Ascending aorta (tissue), 2 donors: Measurements from ENCODE around the gene DIAPH2. TPM values are rescaled to one million over a fixed set of nuclear protein-coding genes. Genes with fewer than 3 reads are reported as not detected.
A peak's percentile ranks its signal among the peaks of the same experiment; 100 is the strongest.

Experiments
- DNase-seq, 2 donors: peaks; one replicate each; pipeline ENCODE4 v3.0.0-alpha.2; 2019; ENCODE audit warnings: low spot score in 2 of 2
- H3K27ac ChIP-seq, 2 donors: fragments of 200-600 bp; sonication (generic); one replicate each; pipeline ENCODE4 v1.5.1; 2016 to 2017; ENCODE audit warnings: mild to moderate bottlenecking in 1 of 2
- H3K27me3 ChIP-seq: fragments of 200-600 bp; sonication (generic); one replicate; pipeline ENCODE4 v1.5.1; 2017
- H3K36me3 ChIP-seq, 2 donors: fragments of 200-600 bp; sonication (generic); one replicate each; pipeline ENCODE4 v1.5.1; 2016
- H3K4me1 ChIP-seq, 2 donors: fragments of 200-600 bp; sonication (generic); one replicate each; pipeline ENCODE4 v1.5.1; 2016 to 2017; ENCODE audit warnings: mild to moderate bottlenecking in 1 of 2
- H3K4me3 ChIP-seq, 2 donors: fragments of 200-600 bp; sonication (generic); one replicate each; pipeline ENCODE4 v1.5.1; 2016 to 2017; ENCODE audit warnings: mild to moderate bottlenecking in 1 of 2
- H3K9me3 ChIP-seq, 2 donors: fragments of 200-600 bp; sonication (generic); one replicate each; pipeline ENCODE4 v1.5.1; 2016
- intact Hi-C: fragments of 100-400 bp; cut with DNase I; formaldehyde crosslinking; loops from one replicate; pipeline ENCODE4 v1.15.1; 2023
- total RNA-seq: library from RNA; depleted of rRNA; stranded (reverse); fragments of >200 nt; gene quantifications from one replicate; pipeline ENCODE4 v1.1.0, GENCODE V29; 2016
- TF ChIP-seq, protein P1 (sequence below), 3 experiments: fragments of 200-600 bp in 2 of 3; fragments of 450-650 bp in 1 of 3; sonication (generic) in 2 of 3; IDR thresholded peaks; one replicate each; pipeline ENCODE4 v1.5.1; 2016 to 2019; ENCODE audit warnings: antibody characterized with exemption in 3 of 3, mild to moderate bottlenecking in 1 of 3, moderate library complexity in 1 of 3

The DIAPH2 gene
- total RNA-seq, 1 donor from 2014 or later = 27.9 TPM

DNA sequence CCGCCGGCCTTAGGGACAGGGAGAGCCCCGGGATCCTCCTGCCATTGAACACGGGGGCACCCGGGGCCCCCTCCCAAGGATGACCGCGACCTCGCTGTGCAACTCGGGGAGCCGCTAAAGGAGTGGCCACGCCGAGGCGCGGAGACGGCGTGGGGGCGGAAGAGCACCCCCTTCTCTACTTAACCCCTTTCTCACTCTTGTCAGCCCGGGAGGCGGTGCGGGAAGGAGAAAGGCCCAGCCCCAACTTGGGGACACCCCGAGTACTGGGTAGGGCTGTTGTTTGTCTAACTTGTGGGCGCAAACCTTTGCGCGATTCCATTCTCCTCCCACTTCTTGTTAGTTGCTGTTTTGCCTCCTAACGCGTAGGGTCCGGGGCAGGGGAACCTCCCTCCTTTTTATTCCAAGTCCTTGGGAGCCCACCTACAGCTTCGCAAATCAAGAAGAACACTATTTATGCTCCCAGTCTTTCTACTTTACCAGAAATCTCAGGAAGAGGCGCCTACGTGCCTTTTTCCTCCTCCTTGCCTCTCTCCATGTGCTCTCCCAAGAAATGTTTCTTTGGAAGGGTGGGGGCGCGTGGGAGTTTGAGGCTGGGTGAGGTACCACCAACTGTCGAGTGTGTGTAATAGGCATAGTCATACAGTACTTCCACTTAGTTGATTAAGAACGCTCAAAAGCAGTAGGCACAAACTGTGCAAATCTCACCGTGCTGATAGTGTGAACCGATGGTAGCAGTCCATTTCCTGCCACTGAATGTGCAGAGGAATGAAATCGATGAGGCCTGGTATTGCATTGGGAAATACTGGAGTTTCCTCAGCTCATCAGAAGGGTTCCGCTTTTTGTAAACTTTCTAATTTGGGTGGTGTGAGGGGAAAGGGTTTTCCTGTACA lies 813 bp downstream of the DIAPH2 start:
- Histone ChIP-seq H3K4me3 (peak overlapping the region; percentile 61 to 68), H3K9me3 (no peaks in the 10 kb centered on the region), H3K27ac (peak overlapping the region; percentile 61 to 77), H3K36me3 (no peaks in the 10 kb centered on the region), H3K27me3 (no peaks in the 10 kb centered on the region), H3K4me1 (no peaks in the 10 kb centered on the region)
- TF ChIP-seq, protein P1, sequence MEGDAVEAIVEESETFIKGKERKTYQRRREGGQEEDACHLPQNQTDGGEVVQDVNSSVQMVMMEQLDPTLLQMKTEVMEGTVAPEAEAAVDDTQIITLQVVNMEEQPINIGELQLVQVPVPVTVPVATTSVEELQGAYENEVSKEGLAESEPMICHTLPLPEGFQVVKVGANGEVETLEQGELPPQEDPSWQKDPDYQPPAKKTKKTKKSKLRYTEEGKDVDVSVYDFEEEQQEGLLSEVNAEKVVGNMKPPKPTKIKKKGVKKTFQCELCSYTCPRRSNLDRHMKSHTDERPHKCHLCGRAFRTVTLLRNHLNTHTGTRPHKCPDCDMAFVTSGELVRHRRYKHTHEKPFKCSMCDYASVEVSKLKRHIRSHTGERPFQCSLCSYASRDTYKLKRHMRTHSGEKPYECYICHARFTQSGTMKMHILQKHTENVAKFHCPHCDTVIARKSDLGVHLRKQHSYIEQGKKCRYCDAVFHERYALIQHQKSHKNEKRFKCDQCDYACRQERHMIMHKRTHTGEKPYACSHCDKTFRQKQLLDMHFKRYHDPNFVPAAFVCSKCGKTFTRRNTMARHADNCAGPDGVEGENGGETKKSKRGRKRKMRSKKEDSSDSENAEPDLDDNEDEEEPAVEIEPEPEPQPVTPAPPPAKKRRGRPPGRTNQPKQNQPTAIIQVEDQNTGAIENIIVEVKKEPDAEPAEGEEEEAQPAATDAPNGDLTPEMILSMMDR (IDR thresholded peaks at IDR 0.05) = no peak
- peak in 1 of 2 donors; percentile 67 for DNase-seq
- intact Hi-C loops = loop anchor here (5.0 kb wide), 3 partner anchors 123 to 313 kb away; no protein-coding TSS in a partner anchor

DNA sequence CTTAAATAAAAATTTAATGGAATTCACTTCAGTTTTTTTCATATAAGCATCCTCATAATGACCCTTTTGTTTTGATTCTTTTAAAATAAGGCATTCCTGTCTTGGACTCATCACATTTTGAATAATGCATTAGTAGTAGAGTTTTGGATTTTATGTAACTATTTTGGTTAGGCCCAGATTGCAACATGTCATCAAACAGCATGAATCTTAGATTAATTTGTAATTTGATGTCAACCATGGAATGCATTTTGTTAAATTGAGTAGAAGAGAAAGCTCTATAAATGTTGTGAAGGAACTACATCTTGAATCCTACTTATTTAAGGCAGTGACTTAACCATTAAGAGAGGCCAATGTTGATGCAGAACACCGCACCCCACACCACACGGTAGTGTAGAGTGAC lies 3.1 kb downstream of the DIAPH2 start:
- H3K4me1 ChIP-seq = no peaks in the 10 kb centered on the region
- intact Hi-C loops = loop anchor here (5.0 kb wide), 3 partner anchors 125 to 315 kb away; no protein-coding TSS in a partner anchor
- H3K27ac ChIP-seq = no peak overlapping the region
- H3K36me3 ChIP-seq = no peaks in the 10 kb centered on the region
- no peak overlapping the region for H3K4me3 ChIP-seq
- no peaks in the 10 kb centered on the region for H3K27me3 ChIP-seq
- no peaks in the 10 kb centered on the region for H3K9me3 ChIP-seq
- TF ChIP-seq, protein P1 (IDR thresholded peaks at IDR 0.05) = no peak
- DNase-seq = no peak

DNA sequence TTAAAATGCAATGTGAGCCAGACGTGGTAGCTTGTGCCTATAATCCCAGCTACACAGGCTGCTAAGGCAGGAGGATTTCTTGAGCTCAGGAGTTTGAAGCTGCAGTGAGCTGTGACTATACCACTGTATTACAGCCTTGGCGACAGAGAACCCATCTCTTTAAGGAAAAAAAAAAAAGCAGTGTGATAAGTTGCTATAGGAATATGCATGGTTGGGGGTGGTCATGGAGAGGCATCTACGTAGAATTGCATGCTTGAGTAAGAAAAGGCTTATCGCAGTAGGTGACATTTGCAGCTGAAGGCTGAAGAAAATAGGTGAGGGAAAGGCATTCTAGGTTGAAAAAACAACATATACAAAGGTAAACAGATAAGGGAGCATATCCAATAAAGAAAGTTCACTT lies 4.1 kb downstream of the DIAPH2 start:
- intact Hi-C loops = loop anchor here (5.0 kb wide), 3 partner anchors 126 to 316 kb away; no protein-coding TSS in a partner anchor
- Histone ChIP-seq H3K9me3 (no peaks in the 10 kb centered on the region), H3K27ac (no peak overlapping the region), H3K27me3 (no peaks in the 10 kb centered on the region), H3K4me3 (no peak overlapping the region), H3K4me1 (no peaks in the 10 kb centered on the region), H3K36me3 (no peaks in the 10 kb centered on the region)
- no peak for DNase-seq
- TF ChIP-seq, protein P1 (IDR thresholded peaks at IDR 0.05) = no peak

DNA sequence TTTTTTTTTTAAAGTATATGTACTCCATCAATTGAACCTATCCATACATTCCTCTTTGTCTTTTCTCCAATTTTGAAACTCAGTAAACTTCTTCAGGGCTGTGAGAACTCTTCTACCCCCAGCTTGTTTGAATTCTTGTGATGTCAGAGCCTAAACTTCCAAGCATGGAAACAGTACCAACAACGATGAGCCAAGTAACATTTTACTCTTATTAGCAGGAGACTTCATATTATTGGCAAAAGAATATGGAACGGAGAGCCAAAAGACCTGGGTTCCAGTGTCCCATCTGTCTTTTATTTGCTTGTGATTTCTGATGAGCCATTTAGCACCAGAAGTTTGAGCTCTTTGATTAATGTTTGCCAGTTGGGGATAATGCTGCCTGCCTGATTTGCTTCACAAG lies 5.3 kb downstream of the DIAPH2 start:
- H3K9me3 ChIP-seq = no peaks in the 10 kb centered on the region
- no peaks in the 10 kb centered on the region for H3K36me3 ChIP-seq
- TF ChIP-seq, protein P1 (IDR thresholded peaks at IDR 0.05) = no peak
- no peak overlapping the region for H3K4me3 ChIP-seq
- no peak for DNase-seq
- H3K27me3 ChIP-seq = no peaks in the 10 kb centered on the region
- no peaks in the 10 kb centered on the region for H3K4me1 ChIP-seq
- H3K27ac ChIP-seq = no peak overlapping the region
- intact Hi-C loops = loop anchor here (5.0 kb wide), 3 partner anchors 128 to 318 kb away; no protein-coding TSS in a partner anchor

DNA sequence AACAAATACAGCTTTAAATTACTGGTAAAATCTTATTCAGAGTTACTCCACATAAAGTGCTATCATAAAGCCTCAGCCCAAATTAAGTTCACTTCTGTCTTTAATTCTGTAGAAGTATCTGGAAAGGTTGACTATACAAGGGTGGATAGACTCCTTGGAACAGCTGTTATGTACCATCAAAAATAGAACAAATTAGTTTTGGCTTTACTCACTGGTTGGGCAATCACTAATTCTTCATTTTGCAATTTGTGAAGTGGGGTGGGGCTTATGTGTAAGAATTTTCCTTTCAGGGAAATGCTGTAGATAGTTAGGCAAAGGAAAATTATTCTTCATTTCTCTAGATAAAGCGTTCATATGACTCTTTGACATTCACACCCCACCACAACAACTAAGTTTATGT lies 7.8 kb downstream of the DIAPH2 start:
- Histone ChIP-seq H3K9me3 (no peaks in the 10 kb centered on the region), H3K27ac (peak overlapping the region in 1 of 2 donors; percentile 32), H3K4me1 (no peaks in the 10 kb centered on the region), H3K4me3 (no peak overlapping the region), H3K36me3 (no peaks in the 10 kb centered on the region), H3K27me3 (no peaks in the 10 kb centered on the region)
- TF ChIP-seq, protein P1 (IDR thresholded peaks at IDR 0.05) = no peak
- DNase-seq = no peak
- intact Hi-C loops = no loop called here
